ENCODE measurements around the gene SETSIP.
"Not testable (repeated sequence)": the region's sequence is repeated elsewhere in the genome, so short reads cannot be mapped to it uniquely, and the experiment has no call there.

SETSIP gene

DNA sequence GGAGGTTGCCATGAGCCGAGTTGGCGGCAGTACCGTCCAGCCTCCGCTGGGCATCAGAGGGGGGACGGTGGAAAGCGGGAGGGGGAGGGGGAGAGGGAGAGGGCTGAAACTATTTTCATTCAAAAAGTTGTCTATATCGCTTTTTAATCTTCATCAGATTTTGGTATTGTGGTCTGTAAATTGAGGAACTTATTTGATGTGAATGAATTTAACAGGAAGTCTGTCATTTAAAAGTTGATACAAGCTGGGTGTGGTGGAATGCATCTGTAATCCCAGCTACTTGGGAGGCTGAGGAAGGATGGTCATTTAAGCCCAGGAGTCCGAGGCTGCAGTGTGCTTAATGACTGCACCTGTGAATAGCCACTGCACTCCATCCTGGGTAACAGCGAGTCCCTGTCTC, 48.4 kb downstream of the SETSIP start:
- no peak for DNase-seq (ENCODE audit: low read depth, low spot score)
- in situ Hi-C loops (cut with HindIII; ENCODE audit: low sequenced_read_pairs): no loop called here
- TF ChIP-seq, protein P1, sequence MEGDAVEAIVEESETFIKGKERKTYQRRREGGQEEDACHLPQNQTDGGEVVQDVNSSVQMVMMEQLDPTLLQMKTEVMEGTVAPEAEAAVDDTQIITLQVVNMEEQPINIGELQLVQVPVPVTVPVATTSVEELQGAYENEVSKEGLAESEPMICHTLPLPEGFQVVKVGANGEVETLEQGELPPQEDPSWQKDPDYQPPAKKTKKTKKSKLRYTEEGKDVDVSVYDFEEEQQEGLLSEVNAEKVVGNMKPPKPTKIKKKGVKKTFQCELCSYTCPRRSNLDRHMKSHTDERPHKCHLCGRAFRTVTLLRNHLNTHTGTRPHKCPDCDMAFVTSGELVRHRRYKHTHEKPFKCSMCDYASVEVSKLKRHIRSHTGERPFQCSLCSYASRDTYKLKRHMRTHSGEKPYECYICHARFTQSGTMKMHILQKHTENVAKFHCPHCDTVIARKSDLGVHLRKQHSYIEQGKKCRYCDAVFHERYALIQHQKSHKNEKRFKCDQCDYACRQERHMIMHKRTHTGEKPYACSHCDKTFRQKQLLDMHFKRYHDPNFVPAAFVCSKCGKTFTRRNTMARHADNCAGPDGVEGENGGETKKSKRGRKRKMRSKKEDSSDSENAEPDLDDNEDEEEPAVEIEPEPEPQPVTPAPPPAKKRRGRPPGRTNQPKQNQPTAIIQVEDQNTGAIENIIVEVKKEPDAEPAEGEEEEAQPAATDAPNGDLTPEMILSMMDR (IDR thresholded peaks at IDR 0.05; ENCODE audit: low read depth, low read length): no peak
- no peak overlapping the region for H3K4me3 ChIP-seq (ENCODE audit: low read depth, low read length)

- DNase-seq (ENCODE audit: low read depth, low spot score); H3K4me3 ChIP-seq (ENCODE audit: low read depth, low read length); in situ Hi-C loops (cut with HindIII; ENCODE audit: low sequenced_read_pairs): not testable (repeated sequence)
Observed at GRCh38 chr1:92026042-92026441, 49.2 kb downstream of the SETSIP start.

All from astrocyte of the spinal cord (primary cell).